HG03025 (cell line): ENCODE data around the gene CFAP73.
"Not testable (repeated sequence)": the region's sequence is repeated elsewhere in the genome, so short reads cannot be mapped to it uniquely, and the experiment has no call there.

Experiments used
- ATAC-seq: cut with Tn5 transposase; IDR thresholded peaks from one replicate; pipeline ENCODE4 v1.9.1; 2021; ENCODE audit warnings: mild to moderate bottlenecking, moderate library complexity; ENCODE audit not compliant: unreplicated experiment, low FRiP score

Gene CFAP73

DNA sequence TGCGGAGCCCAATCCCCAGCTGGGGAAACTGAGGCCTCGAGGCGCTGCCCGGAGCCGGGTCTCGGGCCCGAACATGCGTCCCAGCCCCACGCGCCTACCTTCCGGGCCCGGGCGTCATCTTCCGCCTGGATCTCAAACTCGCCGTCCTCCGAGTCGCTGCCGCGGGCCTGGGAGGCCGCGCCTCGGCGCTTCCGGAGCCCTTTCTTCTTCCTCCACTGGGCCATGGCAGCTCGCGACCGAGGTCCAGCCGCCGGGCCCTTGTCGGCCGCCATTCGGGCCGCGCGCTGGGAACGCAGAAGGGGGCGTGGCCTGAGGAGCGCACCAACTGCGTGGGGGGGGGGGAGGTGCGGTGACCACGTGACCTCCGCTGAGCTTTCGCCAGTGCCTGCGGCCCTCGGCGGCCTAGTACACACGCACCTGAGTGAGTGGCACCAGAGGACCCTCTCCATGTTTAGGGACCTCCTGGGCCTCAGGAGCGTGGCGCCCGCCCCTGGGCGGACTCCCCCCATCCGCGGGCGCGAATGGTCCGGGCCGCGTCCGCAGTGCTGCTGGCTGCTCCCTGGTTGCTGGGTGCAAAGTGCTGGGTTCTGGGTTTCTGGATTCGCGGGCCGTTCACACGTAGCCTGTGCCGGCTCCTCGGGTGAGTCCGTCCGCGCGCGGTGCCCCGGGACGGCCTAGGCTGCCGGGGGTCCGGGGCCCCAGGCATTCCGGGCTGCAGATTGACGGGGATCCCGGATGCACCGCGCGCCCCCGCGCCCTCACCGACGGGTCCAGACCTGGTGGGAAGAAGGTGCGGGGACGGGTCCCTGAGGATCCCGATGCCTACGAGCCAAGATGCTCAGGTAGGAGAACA is 35.9 kb downstream of the CFAP73 start, which contains the start of the genes DDX54 and RITA1:
TSS of gene DDX54 (minus strand) at position 299 of the 853 bp plus-strand sequence. CDS start at position 272, 27 bp downstream.
TSS of gene RITA1 (plus strand) at position 542 of the 853 bp plus-strand sequence. CDS start 1,026 bp downstream, outside the sequence.
- ATAC-seq = peak; percentile 51

DNA sequence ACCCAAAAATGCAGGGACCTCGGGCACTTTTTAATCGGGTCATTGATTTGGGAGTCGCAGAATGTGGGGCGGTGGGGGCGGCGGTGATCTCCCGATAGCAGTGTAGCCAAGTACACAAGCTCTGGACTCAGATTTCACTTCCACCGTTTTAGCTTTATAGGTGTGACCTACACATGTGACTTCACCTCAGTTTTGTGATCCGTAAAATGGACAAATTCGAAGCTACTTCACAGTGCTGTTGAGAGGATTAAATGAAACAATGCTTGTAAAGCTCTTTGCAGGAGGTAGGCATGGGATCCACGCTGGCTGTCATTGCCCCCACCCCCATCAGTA is 36.5 kb downstream of the CFAP73 start:
- ATAC-seq = no peak

DNA sequence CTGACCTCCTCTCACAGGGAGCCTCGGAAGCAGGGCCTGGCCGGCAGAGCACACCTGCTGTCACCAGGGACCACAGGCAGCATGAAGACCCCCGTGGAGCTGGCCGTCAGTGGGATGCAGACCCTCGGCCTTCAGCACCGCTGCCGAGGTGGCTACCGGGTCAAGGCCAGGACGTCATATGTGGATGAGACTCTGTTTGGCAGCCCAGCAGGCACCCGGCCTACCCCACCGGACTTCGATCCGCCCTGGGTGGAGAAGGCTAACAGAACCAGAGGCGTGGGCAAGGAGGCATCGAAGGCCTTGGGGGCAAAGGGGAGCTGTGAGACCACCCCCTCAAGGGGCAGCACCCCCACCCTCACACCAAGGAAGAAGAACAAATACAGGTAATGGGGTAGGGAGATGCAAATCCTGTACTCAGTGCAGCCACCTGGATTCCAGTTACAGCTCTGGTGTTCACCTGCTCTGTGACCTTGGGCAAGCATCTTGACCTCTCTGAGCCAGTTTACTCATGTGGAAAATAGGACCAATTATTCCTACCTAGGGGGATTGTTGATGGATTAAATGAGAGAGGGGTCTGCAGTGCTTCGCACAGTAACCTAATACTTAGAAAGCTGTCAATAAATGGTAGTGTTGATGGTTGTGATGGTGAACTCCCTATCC is 37.3 kb downstream of the CFAP73 start:
- no peak for ATAC-seq

DNA sequence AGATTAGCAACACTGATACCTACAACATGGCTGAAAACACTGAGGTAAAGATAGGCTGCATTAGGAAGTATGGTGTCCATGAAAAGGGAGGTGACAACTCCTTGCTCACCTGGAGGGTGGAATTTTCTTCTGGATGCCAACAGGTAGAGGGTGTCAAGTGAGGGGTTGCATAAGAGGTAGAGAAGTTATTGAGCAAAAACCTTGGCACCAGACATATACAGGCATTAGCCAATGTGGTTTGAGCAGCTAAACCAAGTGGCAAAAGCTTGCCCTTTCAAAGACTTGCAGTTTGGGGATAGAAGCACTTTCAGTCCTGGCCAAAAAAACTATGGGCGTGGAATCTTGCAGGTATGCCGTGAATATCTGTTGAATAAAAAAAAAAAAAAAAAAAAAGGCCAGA is 39.8 kb downstream of the CFAP73 start:
- no peak for ATAC-seq

DNA sequence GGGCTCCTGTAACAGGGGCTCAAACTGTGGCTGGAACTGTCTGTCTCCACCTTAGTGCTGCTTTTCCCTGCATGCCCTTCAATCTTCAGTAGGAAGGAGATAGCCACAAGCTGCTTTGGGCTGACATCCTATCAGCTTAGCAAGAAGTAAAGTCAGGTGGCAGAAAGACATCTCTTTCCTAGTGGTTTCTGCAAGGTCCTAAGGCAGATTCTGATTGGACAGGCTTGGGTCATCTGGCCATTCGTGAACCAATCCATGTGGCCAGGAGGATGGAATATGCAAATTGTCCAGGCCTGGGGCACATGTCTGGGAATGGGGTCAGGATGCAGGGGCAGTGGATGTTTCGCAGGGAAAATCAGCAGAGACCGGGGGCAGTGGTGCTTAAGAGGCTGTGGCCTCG is 41.2 kb downstream of the CFAP73 start:
- no peak for ATAC-seq

DNA sequence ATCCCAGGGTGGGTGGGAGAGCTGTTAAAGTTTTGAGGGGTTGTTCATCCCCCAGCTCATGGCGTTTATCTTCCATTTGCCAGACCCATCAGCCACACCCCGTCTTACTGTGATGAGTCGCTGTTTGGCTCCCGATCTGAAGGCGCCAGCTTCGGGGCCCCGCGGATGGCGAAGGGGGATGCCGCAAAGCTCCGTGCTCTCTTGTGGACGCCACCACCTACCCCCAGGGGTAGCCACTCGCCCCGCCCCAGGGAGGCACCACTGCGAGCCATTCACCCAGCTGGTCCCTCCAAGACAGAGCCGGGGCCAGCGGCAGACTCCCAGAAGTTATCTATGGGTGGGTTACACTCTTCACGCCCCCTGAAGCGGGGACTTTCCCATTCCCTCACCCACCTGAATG is 41.7 kb downstream of the CFAP73 start:
- ATAC-seq = no peak

DNA sequence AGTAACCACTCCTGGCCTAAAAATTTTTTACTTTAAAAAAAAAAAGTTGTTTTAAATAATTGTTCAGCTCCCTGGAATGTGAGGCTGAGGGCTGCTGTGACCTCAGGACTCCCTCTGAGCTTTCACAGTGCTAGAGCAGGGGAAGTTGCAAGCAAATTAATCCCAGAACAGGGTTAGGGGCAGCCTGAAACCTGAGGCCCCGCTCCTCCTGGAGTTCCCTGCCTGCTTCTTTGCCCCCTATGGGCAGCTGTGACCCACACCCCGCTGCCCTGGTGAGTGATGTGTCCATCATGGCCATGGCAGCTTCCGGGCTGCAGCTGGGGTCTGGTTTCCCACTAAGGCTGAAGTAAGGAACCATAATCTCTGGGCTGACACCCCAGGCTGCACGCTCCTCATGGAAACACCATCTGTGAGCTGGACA is 45.5 kb downstream of the CFAP73 start:
- no peak for ATAC-seq

DNA sequence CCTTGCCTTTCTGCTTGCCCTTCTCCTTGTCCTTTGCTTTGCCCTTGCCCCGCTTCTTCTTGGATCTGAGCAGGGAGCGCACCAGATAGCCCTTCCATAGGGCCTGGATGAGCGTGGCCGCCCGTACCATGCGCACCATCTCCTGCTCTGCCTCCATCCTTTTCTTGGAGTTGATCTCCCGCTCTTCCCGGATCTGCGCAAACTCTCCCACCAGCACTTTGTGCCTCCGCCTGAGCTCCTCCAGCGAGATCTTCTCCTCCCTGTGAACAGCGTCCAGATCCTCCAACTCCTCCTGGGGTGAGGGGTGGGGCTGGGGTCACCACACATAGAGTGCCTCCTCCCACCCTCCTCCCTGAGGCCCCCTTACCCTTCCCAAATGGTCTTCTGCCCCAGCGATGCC is 46.1 kb downstream of the CFAP73 start:
- no peak for ATAC-seq

DNA sequence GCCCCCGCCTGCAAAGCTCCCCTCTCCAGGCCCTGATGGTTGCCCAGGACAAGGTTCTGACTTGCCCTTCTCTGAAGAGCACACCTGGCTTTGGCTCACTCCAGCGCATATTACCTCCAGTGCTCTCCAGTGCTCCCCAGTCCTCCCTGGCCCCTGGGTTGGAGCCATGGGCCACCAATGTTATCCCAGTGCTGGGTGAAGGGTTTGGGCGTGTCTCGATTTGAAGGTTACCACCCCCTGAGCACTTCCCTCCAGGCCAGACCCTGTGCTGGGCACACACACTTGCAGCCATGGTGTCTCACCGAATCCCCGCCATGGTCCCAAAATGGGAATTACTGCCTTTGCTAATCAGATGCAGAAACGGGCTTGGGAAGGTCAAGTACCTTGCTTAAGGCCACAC is 47.1 kb downstream of the CFAP73 start:
- ATAC-seq = no peak

DNA sequence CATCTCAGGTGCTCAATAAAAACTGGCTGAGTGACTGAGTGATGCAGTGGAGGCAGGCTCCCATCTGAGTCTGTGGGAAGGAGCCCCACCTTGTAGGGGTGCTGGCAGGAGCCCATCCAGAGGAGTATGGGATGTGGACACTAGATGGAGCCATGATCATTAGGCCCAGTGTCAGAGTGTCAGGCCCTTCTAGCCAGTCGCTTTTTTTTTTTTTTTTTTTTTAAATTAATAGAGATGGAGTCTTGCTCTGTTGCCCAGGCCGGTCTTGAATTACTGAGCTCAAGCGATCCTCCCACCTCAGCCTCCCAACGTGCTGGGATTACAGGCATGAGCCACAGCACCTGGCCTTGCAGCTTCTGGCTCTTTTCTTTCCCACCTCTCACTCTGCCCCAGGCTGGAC is 47.5 kb downstream of the CFAP73 start:
- peak; percentile 75 for ATAC-seq

DNA sequence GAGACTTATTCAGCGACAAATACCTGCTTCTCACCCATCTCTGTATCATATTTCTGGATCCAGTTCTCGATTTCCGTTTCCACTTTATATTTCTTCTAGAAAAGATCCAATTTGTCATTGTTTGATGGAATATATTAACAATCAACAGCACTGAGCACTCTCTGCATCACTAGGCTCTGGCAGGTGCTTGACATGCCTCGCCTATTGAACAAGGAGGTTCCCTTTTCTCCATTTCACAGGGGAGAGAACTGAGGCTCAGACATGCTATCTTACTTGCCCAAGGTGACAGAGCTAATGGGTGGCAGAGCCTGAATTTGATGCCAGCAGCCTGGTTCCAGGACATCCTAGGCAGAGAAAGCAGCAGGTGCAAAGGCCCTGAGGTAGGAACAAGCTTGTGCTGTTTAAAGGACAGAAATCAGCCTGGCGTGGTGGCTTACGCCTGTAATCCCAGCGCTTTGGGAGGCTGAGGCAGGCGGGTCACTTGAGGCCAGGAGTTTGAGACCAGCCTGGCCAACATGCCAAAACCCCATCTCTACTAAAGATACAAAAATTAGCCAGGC is 48.1 kb downstream of the CFAP73 start:
- no peak for ATAC-seq

DNA sequence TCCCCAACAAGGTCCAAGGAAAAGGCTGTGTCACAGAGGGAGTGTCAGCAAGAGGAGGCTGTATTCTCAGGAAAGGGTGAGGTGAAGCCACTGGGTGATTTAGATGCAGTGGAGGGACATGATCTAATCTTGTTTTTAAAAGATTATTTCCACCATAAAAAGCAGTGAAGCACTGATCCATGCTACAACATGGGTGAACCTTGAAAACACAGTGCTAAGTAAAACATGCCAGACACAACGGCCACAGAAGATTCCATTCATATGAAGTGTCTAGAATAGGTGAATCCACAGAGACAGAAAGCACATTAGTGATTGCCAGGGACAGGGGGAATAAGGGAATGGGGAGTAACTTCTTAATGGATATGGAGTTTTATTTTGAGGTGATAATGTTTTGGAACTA is 48.8 kb downstream of the CFAP73 start:
- no peak for ATAC-seq

DNA sequence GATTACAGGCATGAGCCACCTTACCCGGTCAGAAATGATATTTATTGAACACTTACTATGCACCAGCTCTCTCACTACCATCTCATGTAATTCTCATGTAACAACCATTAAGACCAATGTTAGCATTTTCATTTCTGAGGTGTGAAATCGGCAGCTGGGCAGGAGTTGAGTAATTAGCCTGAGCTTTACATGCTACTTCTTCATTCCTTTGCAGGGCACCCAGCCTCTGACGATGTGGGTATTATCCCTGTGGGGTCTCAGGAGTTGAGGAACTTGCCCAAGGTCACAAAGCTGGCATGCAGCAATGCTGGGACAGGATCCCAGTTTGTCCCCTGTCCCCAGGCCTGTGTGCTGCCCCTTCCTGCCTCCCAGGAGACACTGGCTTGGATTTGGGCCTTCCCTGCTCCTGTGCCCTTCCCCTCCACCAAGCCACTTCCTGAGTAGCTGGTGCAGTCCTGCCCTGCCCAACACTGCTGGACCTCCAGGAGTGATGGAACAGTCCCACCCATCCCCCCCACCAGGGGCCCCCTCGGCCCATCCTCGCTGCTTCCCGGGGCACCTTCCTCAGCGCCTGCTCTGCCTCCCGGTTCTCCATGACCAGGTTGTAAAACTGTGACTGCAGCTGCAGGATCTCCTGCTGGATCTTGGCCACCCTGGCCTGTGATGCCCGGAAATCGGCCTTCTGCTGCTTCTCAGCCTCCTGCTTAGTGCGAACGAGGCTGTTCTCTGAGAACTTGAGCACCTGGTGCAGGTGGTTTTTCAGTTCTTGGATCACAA is 50.7 kb downstream of the CFAP73 start:
- ATAC-seq = no peak

DNA sequence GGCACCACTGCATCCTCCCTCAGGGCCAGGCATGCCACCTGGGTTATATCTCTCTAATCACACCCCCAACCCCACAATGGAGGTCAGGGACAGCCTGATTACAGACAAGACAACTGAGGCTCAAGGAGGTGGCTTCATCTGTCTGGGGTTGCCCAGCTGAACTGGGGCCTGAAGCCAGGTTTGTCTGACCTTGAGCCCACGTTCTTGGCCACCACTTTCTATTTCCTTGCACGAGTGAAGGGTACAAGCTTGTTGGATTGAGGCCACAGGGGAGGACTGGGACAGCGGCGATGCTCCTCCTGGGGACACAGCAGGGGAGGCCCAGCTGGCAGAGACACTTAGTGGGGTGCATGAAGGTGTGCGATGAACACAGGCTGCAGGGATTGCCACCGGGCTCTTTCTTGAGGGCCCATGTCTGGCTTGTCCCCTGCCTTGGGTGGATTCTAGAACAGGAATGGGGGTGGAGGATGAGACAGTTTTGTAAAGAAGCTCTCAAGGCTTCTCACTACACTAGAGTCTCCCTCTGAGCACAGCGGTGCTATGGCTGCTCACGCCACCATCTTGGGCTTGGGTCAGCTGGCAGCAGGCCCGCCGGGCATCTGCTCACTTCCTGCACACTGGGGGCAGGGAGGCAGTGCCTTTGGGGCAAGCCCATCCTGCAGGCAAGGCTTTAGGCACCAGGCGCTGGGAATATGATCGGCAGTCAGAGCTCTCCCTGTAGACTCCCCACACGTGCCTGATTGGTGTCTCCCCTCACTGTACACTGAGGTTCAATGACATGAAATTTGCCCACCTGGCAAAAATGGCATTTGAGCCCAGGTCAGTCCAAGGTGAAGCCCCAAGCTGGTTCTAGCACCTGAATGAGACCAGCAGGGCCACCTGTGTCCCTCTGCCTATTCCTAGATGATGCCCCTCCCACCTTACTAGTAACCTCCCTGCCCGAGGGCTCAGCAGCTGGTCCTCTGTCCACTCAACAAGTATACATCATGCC is 52.0 kb downstream of the CFAP73 start:
- ATAC-seq = no peak

DNA sequence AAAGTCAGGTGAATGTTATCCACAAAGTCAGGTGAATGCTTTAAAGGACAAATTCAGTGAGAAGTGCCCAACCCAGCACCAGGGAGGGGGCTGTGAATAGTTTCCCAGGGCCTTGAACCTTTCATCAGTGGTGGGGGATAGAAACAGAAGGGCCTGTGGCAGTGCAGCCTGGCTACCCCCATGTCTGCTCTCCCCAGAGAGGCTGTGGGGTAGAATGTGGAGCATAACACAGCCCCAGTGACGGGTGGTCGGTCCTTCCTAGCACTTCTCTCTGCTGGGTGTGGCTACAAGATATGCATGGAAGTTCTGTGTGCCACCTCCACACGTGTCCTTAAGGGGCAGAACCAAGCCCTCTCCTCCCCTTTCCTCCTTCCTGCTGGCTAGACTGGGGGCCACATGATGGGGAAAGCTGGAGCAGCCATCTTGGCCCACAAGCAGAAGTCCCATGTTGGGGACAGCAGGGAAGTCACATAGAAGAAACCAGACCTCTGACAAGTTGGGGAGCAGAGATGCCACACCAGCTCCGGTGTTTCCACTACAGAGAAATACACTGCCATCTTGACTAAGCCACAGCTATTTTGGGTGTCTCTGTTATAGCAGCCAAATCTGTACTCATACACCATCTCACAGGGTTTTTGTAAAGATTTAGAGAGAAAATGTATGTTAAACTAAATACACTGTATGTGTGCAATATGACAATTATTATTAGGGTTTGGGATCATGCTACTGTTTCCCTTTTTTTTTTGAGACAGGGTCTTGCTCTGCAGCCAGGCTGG is 53.0 kb downstream of the CFAP73 start:
- no peak for ATAC-seq

DNA sequence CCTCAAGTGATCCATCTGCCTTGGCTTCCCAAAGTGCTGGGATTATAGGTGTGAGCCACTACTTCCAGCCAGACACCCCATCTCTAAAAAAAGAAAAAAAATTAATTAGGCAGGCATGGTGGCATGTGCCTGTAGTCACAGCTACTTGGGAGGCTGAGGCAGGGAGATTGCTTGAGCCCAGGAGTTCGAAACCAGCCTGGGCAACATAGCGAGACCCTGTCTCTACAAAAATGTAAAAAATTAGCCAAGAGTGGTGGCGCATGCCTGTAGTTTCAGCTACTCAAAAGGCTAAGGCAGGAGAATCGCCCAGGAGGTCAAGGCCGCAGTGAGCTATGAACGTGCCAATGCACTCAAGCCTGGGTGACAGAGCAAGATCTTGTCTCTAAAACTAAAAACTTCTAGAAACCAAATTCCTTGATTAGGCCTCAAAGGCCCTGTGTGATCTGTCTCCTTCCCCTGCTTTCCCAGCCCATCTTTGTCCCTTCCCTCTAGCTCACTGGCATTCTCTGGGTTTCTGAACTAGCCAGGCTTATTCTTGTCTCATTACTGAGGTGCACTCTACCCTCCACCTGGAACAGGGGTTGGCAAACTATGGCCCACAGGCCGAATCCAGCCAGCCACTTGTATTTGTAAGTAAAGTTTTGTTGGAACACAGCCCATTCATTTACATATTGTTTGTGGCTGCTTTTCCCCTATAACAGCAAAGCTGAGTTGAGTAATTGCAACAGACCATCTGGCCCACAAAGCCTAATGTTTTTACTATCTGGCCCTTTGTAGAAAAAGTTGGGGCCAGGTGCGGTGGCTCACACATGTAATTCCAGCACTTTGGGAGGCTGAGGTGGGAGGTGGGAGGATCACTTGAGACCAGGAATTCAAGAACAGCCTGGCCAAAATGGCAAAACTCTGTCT is 54.6 kb downstream of the CFAP73 start:
- no peak for ATAC-seq

DNA sequence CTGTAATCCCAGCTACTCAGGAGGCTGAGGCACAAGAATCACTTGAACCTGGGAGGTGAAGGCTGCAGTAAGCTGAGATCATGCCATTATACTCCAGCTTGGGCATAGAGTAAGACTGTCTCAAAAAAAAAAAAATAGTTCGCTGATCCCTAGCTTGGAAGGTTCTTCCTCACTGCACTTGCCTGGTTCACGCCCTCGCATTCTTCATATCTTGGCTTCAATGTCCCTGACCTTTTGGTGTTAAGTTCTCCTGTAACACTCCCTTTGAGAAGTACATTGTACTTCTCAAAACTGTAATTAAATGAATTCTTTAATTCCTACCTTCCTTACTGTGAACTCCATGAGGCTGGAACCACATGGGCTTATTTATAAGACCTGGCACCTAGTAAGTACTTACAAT is 55.3 kb downstream of the CFAP73 start:
- ATAC-seq = no peak

DNA sequence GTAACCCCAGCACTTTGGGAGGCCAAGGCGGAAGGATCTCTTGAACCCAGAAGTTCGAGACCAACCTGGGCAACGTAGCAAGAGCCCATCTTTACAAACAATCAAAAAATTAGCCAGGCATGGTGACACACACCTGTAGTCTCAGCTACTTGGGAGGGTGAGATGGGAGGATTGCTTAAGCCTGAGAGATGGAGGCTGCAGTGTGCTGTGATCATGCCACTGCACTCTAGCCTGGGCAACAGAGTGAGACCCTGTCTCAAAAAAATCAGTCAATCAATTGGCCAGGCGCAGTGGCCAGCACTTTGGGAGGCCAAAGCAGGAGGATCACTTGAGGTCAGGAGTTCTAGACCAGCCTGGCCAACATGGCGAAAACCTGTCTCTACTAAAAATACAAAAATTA is 57.3 kb downstream of the CFAP73 start:
- ATAC-seq = not testable (repeated sequence)
